Smooth muscle cell (in vitro differentiated cells): Measurements from ENCODE around the gene DHX29. TPM values are rescaled to one million over a fixed set of nuclear protein-coding genes. Genes with fewer than 3 reads are reported as not detected.

Experiments used
- DNase-seq: peaks from one replicate; lab custom pipeline; 2025; ENCODE audit not compliant: unreplicated experiment; lab: John Stamatoyannopoulos, UW
- H2AFZ ChIP-seq: fragments of 200-600 bp; sonication (generic); 2 replicates; pipeline ENCODE4 v1.6.0; 2016; ENCODE audit warnings: antibody characterized with exemption, low read depth, mild to moderate bottlenecking
- H3F3A ChIP-seq: fragments of 200-600 bp; sonication (generic); 2 replicates; pipeline ENCODE4 v1.6.0; 2017; ENCODE audit warnings: antibody characterized with exemption, low read depth
- H3K27ac ChIP-seq: fragments of 200-600 bp; sonication (generic); 2 replicates; pipeline ENCODE4 v1.5.1; 2016; ENCODE audit warnings: low read depth, mild to moderate bottlenecking
- H3K27me3 ChIP-seq: fragments of 200-600 bp; sonication (generic); 2 replicates; pipeline ENCODE4 v1.6.1; 2016; ENCODE audit warnings: low read depth, mild to moderate bottlenecking
- H3K36me3 ChIP-seq: fragments of 200-600 bp; sonication (generic); 2 replicates; pipeline ENCODE4 v1.5.1; 2016; ENCODE audit warnings: low read depth
- H3K4me1 ChIP-seq: fragments of 200-600 bp; sonication (generic); 2 replicates; pipeline ENCODE4 v1.5.1; 2016; ENCODE audit warnings: low read depth
- H3K4me2 ChIP-seq: fragments of 200-600 bp; sonication (generic); 2 replicates; pipeline ENCODE4 v1.6.0; 2016; ENCODE audit warnings: mild to moderate bottlenecking
- H3K4me3 ChIP-seq: fragments of 200-600 bp; sonication (generic); 2 replicates; pipeline ENCODE4 v1.5.1; 2016; ENCODE audit warnings: mild to moderate bottlenecking
- H3K79me2 ChIP-seq: fragments of 200-600 bp; sonication (generic); 2 replicates; pipeline ENCODE4 v1.6.0; 2016; ENCODE audit warnings: low read depth, mild to moderate bottlenecking
- H3K9ac ChIP-seq: fragments of 200-600 bp; sonication (generic); 2 replicates; pipeline ENCODE4 v1.6.0; 2016; ENCODE audit warnings: low read depth
- H3K9me3 ChIP-seq: fragments of 200-600 bp; sonication (generic); replicated peaks from 2 replicates; pipeline ENCODE4 v1.5.1; 2016; ENCODE audit warnings: low read depth
- H4K20me1 ChIP-seq: fragments of 200-600 bp; sonication (generic); 2 replicates; pipeline ENCODE4 v1.6.0; 2016; ENCODE audit warnings: low read depth
- WGBS: methylation state at CpG from one replicate; pipeline ENCODE4 v1.1.7; 2016; ENCODE audit warnings: low lambda C conversion rate; 5-methylcytosine and 5-hydroxymethylcytosine counted together
- polyA plus RNA-seq: library from polyadenylated mRNA; unstranded; fragments of >200 nt; fragmentation: Nextera tagmentation; extraction: Ambion mirVana; gene quantifications from 2 replicates; pipeline ENCODE4 v1.2.1, GENCODE V29; 2016
- total RNA-seq: library from RNA; depleted of rRNA; stranded (reverse); fragments of >200 nt; gene quantifications from 2 replicates; pipeline ENCODE4 v1.2.3, GENCODE V29; 2014
- TF ChIP-seq, protein P1 (sequence below): fragments of 200-600 bp; sonication (generic); IDR thresholded peaks from 2 replicates; pipeline ENCODE4 v1.5.1; 2017; ENCODE audit warnings: borderline replicate concordance, mild to moderate bottlenecking, antibody characterized with exemption; ENCODE audit not compliant: insufficient read depth, poor library complexity, severe bottlenecking

Gene DHX29
- total and polyA plus RNA-seq, 2 experiments from 2014 or later = 27.1 to 40.7 TPM

DNA sequence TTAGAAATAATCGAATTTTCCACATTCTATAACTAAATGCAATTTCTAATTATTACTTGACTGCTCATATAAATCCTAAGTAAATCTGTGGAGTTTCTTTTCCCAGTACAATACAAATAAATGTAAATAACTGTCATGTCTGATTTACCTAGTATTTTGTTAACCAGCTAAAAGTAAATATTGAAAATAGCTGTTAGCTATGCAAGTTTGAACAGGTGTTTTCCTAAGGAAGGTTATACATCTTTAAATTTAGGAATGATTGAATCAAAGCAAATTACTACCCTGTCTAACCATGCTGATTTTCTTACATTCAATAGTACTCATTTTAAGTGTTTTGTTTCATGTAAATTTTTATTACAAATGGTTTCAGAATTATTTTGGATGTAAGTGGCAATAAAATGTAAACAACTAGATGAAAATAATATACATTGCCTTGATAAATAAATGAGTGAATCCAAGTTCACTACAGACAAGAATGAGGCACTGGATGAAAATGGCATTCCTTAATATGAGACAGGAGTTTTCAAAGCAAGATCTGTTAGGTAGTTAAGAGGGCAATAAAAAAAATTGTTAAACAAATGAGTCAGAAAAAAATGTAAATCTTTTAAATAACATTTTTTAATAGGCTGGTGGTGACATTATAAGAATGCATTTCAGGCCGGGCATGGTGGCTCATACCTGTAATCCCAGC, 96.2 kb downstream of the DHX29 start:
- 75% methylated on average over 2 of the region's 2 CpGs for WGBS

More for the DNA sequence above, 96.2 kb downstream of the DHX29 start:
- Histone ChIP-seq H3K4me2 (no peak overlapping the region), H3K36me3 (no peaks in the 10 kb centered on the region), H3K4me1 (no peaks in the 10 kb centered on the region), H3K4me3 (no peak overlapping the region), H3K27me3 (peaks cover 42% of the 10 kb centered on the region), H3K27ac (no peak overlapping the region), H3K9me3 (no peaks in the 10 kb centered on the region), H3K9ac (no peak overlapping the region), H4K20me1 (no peaks in the 10 kb centered on the region), H3K79me2 (no peaks in the 10 kb centered on the region), H2AFZ (no peak overlapping the region), H3F3A (no peaks in the 10 kb centered on the region)
- TF ChIP-seq, protein P1, sequence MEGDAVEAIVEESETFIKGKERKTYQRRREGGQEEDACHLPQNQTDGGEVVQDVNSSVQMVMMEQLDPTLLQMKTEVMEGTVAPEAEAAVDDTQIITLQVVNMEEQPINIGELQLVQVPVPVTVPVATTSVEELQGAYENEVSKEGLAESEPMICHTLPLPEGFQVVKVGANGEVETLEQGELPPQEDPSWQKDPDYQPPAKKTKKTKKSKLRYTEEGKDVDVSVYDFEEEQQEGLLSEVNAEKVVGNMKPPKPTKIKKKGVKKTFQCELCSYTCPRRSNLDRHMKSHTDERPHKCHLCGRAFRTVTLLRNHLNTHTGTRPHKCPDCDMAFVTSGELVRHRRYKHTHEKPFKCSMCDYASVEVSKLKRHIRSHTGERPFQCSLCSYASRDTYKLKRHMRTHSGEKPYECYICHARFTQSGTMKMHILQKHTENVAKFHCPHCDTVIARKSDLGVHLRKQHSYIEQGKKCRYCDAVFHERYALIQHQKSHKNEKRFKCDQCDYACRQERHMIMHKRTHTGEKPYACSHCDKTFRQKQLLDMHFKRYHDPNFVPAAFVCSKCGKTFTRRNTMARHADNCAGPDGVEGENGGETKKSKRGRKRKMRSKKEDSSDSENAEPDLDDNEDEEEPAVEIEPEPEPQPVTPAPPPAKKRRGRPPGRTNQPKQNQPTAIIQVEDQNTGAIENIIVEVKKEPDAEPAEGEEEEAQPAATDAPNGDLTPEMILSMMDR = no peak
- DNase-seq = no peak

Other genes with a start within 250 kb of the DHX29 start
- gene GZMA, start 205.0 kb downstream of the DHX29 start, total RNA-seq = not detected in 2 replicates
- 0.42 TPM in 1 of 2 replicates, not detected in the other for gene GZMA, start 205.0 kb downstream of the DHX29 start, polyA plus RNA-seq
- gene GPX8, start 147.5 kb downstream of the DHX29 start, total RNA-seq = 306 and 314 TPM in 2 replicates
- gene GPX8, start 147.5 kb downstream of the DHX29 start, polyA plus RNA-seq = 183 and 230 TPM in 2 replicates
- not detected in 2 replicates for gene CDC20B, start 134.5 kb downstream of the DHX29 start, total RNA-seq
- gene CDC20B, start 134.5 kb downstream of the DHX29 start, polyA plus RNA-seq = 0.11 TPM in 1 of 2 replicates, not detected in the other
- 0.13 TPM in 1 of 2 replicates, not detected in the other for gene MCIDAS, start 80.4 kb downstream of the DHX29 start, total RNA-seq
- gene MCIDAS, start 80.4 kb downstream of the DHX29 start, polyA plus RNA-seq = not detected in 2 replicates
- gene CCNO, start 74.1 kb downstream of the DHX29 start, total RNA-seq = 1.7 TPM in 1 of 2 replicates, not detected in the other
- 0.26 TPM in 1 of 2 replicates, not detected in the other for gene CCNO, start 74.1 kb downstream of the DHX29 start, polyA plus RNA-seq
- gene MTREX, start 295 bp upstream of the DHX29 start, total RNA-seq = 85.8 and 93.9 TPM in 2 replicates
- gene MTREX, start 295 bp upstream of the DHX29 start, polyA plus RNA-seq = 20.7 and 22.4 TPM in 2 replicates
- gene PLPP1, start 227.3 kb upstream of the DHX29 start, total RNA-seq = 76.1 and 108 TPM in 2 replicates
- 47.2 and 95.2 TPM in 2 replicates for gene PLPP1, start 227.3 kb upstream of the DHX29 start, polyA plus RNA-seq